LNCAP (cell line): ENCODE results near the gene MTARC2.

Source experiments
- TF ChIP-seq, protein P1 (sequence below): fragments of 450-650 bp; IDR thresholded peaks from 2 replicates; pipeline ENCODE4 v1.5.1; 2017; ENCODE audit warnings: mild to moderate bottlenecking

MTARC2 gene

DNA sequence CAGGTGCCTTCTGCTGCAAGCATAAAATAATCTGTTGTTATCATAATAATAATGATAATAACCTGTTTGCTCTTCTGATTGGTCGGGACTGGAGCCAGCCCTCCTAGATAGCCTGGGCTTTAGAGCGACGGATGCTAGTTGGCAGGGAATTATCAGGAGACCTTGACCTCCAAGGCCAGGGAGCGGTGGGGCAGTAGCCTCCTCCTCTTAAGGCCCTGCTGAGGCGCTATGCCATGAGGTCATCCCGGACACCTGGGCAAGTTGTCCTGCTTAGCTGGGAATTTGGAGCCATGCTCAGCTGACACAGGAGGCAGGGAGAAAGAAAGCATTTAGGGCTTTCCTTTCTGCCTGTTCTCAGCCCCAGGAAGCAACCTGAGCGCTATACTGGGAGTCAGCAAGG lies 42.3 kb upstream of the MTARC2 start:
- TF ChIP-seq, protein P1, sequence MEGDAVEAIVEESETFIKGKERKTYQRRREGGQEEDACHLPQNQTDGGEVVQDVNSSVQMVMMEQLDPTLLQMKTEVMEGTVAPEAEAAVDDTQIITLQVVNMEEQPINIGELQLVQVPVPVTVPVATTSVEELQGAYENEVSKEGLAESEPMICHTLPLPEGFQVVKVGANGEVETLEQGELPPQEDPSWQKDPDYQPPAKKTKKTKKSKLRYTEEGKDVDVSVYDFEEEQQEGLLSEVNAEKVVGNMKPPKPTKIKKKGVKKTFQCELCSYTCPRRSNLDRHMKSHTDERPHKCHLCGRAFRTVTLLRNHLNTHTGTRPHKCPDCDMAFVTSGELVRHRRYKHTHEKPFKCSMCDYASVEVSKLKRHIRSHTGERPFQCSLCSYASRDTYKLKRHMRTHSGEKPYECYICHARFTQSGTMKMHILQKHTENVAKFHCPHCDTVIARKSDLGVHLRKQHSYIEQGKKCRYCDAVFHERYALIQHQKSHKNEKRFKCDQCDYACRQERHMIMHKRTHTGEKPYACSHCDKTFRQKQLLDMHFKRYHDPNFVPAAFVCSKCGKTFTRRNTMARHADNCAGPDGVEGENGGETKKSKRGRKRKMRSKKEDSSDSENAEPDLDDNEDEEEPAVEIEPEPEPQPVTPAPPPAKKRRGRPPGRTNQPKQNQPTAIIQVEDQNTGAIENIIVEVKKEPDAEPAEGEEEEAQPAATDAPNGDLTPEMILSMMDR, result no peak

DNA sequence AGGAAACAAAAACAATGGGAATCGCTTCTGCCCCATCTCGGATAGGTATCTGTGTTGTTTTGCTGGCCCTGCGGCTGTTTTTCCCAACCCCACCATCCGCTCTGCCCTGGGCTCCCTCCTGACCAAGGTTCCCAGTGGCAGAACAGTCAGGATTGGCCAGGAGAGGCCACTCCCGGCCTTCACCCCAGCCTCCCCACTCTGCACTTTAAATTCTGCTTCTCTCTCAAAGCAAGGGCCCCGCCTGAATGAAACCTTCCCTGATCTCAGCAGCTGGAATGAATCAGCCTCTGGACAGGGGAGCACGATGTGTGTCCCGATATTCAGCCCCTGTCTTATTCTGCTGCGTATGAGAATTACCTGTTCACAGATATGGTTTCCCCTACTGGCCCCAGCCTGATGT lies 41.6 kb upstream of the MTARC2 start:
- TF ChIP-seq, protein P1, result no peak

DNA sequence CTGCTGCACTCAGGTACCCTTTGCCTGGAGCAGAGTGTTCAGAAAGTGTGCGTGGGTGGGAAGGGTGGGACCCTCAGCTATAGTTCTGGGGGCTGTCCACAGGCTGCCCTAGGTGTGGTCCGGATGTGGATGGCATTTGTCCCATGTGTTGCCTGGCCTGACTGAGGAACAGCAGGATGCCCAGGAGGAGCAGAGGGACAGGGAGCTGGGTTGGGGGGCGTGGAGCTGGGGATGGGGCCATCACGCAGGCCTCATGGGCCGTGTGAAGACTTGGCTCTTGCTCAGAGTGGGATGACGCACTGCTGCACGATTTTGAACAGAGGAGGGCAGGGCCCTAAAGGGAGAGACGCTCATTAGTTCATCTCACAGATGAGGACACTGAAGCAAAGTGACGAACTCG lies 41.0 kb upstream of the MTARC2 start:
- TF ChIP-seq, protein P1, result no peak

DNA sequence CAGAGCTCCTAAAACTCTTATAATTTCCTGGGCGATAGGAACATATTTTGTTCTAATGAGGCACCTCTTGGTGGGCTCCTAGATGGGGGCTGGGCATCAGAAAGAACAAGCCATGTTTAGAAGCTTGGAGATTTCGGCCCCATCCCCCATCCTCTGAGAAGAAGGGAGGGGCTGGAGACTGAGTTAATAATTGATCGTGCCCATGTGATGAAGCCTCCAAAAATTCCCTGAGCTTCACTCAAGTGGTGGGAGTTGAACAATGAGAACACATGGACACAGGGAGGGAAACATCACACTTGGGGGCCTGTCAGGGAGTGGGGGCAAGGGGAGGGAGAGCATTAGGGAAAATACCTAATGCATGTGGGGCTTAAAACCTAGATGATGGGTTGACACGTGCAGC lies 39.9 kb upstream of the MTARC2 start:
- TF ChIP-seq, protein P1, result no peak

DNA sequence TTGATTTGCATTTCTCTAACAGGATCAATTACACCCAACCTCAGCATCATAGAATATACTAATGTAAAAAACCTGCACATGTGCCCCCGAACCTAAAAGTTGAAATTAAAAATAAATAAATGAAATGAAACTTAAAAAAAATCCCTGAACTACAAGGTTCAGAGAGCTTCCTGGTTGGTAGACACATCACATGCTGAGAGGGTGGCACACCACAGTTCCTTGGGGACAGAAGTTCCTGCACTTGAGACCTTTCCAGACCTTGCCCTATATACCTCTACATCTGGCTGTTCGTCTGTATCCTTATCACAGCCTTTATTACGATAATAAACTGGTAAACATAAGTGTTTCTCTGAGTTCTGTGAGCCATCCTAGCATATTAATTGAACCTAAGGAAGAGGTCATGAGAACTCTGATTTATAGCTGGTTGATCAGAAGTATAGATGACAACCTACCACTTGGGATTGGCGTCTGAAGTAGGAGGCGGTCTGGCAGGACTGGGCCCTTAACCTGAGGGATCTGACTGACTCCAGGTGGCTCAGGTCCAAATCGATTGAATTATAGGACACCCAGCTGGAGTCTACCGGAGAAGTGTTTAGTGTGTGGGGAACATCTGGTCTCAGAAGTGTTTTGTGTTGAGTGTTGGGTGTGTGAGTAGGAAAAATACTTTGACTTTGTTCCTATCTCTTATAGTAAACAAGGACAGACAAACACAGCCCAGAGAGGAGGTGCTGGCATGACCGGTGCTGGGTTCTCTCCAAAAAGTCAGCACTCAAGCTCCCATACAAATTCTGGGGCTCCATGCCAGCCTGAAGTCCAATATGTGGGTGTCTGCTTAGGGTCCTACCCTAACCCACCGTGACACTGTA lies 39.0 kb upstream of the MTARC2 start:
- TF ChIP-seq, protein P1, result no peak

DNA sequence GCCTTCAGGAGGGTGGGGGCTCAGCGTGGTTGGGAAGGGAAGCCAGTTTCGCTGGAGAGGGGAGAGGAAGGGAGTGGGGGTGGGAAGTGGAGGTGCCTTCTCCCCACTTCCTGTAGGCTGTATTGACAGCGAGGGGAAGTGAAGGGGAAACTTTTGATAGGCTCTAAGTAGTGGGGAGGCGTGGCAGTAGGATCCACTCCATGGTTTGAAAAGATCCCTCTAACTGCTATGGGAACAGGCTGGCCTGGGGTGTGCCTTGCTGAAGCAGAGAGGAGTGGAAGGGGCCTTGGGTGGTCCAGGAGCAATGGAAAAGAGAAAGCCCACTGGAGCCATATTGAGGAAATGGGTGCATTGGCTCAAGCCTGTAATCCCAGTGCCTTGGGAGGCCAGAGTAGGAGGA lies 37.8 kb upstream of the MTARC2 start:
- TF ChIP-seq, protein P1, result no peak

DNA sequence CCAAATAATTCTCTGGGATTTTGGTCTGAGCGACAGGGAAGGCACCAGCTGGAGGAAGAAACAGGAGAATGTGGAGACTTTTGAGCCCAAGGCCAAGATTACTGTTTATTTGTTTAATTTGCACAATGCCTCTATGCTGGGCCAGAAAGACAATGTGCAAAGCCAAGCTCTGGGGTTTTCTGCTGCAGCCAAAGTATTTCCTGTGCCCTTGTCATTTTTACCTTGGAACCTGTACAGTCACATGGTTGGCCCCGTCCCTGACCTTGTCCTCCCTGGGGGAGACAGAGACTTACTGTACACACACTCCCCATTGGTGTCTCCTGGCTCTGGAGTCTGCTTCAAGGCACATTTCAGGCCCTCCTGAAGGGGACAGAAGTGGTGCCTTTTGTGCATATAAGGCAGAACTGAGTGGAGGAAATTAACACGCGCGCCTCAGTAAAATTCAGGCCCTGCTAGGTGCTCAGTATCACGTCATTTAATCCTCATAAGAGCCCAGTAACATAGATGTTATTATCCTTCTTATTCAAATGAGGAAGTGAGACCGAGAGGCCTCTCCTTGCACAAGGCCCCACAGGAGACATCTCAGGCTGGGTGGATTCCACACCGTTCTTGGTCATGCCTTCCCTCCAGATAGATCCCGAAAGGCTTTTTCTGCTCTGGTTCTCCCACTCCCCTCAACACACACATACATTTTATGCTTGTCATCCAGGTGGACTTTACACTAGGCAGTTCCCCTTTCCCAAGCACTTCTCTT lies 36.9 kb upstream of the MTARC2 start:
- TF ChIP-seq, protein P1, result no peak
